DND-41 (cell line): Measurements from ENCODE around the gene ERC1.

Experiments
- EZH2 ChIP-seq: IDR thresholded peaks from 3 replicates; pipeline ENCODE4 v1.6.1; 2012; ENCODE audit warnings: borderline replicate concordance, low read depth, mild to moderate bottlenecking, moderate library complexity, low read length, inconsistent platforms; ENCODE audit not compliant: severe bottlenecking
- TF ChIP-seq, protein P1 (sequence below): IDR thresholded peaks from 2 replicates; pipeline ENCODE4 v1.5.1; 2012; ENCODE audit warnings: borderline replicate concordance, low read length, moderate library complexity, mild to moderate bottlenecking; ENCODE audit not compliant: poor library complexity, severe bottlenecking; ENCODE audit errors: extremely low read depth

DNA sequence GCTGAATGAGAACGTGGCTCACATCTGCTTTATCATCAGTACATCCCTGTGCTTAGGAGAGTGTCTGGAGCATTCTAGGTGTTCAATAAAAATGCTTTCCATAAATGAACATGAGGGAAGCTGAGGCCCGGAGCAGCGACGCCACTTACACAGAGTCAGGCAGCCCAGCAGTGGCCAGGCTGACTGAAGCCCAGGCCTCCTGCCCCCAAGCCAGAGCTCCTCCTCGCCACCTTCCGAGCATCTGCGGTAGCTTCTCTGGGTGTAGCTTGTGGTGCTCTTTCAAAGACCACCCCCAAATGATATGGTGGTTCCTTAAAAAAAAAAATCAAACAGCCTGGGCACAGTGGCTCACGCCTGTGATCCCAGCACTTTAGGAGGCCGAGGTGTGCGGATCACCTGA is 514.6 kb downstream of the ERC1 start:
- TF ChIP-seq, protein P1, sequence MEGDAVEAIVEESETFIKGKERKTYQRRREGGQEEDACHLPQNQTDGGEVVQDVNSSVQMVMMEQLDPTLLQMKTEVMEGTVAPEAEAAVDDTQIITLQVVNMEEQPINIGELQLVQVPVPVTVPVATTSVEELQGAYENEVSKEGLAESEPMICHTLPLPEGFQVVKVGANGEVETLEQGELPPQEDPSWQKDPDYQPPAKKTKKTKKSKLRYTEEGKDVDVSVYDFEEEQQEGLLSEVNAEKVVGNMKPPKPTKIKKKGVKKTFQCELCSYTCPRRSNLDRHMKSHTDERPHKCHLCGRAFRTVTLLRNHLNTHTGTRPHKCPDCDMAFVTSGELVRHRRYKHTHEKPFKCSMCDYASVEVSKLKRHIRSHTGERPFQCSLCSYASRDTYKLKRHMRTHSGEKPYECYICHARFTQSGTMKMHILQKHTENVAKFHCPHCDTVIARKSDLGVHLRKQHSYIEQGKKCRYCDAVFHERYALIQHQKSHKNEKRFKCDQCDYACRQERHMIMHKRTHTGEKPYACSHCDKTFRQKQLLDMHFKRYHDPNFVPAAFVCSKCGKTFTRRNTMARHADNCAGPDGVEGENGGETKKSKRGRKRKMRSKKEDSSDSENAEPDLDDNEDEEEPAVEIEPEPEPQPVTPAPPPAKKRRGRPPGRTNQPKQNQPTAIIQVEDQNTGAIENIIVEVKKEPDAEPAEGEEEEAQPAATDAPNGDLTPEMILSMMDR: no peak
- TF ChIP-seq EZH2: no peak
